CD4-positive, alpha-beta T cell treated with Interleukin-15 for 1 hour (primary cell): ENCODE data around the gene ANKDD1B.

Experiments
- DNase-seq: peaks from one replicate; pipeline ENCODE4 v3.0.0-alpha.2; 2020

ANKDD1B gene

GRCh38 chr5:75710637-75711036 is 99.4 kb downstream of the ANKDD1B start:
- DNase-seq: no peak

DNA sequence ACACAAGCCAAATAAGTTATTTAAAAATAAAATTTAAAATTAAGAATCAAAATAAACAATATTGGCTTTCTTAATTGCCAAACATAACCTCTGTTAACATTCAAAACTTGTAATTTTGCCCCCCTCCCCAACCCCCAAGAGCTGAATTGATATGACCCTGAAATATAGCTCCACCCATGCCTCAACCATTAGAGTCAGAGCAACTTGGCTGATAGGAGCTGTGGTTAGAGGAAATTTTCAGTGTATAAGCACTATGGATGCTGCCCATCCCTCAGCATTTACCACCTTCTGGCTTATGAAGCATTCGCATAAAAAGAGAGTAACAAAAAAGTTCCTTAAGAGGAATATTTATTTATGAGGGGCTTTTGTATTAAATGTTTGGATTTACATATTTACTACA is 99.9 kb downstream of the ANKDD1B start:
- no peak for DNase-seq

DNA sequence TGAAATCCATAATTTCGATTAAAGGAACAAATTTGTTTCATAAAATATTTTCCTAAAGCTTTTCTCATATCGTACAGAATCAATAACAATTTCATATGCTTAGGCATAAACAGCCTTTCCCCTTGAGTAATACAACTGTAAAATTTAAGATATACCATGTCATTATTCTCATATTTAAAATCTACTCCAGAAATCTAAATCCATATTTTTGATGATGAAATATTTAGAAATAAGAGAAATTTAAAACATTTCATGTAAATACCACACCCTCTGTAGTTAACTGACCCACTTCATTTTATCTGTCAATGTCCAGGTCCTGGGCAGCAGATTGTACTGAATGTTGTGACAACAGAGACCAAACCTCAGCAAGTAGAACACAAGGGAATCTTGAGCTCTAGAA is 100.8 kb downstream of the ANKDD1B start:
- no peak for DNase-seq

- DNase-seq: no peak
Observed at GRCh38 chr5:75716715-75717081, 105.4 kb downstream of the ANKDD1B start.

GRCh38 chr5:75717082-75717922 is 106.0 kb downstream of the ANKDD1B start, which contains the start of gene POC5:
TSS of gene POC5 (minus strand) at chr5:75717437. CDS start at chr5:75712937, 4,500 bp downstream.
- peak; percentile 97 for DNase-seq

DNA sequence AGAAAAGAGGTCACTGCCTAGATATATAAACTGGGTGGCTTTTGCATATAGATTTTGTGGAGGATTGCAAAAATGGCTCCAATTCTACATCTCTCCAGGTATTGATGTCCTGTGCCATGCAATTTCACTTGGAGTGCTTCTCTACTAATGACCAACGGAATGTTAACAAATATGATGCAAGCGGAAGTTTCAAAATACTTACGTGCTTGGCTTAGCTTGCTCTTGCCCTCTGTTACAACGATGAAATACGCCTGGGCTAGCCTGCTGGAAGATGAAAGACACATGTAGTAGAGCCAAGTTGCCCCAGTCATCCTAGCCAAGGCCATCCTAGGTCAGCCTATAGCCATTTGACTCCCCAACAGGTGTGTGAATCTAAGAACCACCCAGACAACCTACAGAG is 109.6 kb downstream of the ANKDD1B start:
- no peak for DNase-seq
